IMR-90 (cell line): ENCODE results near the gene TMEM214. TPM values are rescaled to one million over a fixed set of nuclear protein-coding genes. Genes with fewer than 3 reads are reported as not detected.

Experiments used
- ATAC-seq: fragments of 200-7000 bp; cut with Tn5 transposase; 2 replicates; pipeline ENCODE4 v1.9.1; 2020; ENCODE audit warnings: low read depth, mild to moderate bottlenecking, moderate library complexity
- BruUV-seq: library from RNA; stranded (reverse); fragments of 400-500 nt; replicated peaks from 2 replicates; lab custom pipeline; 2021; lab: Mats Ljungman, UMichigan
- CTCF ChIA-PET: fragments of 300-600 bp; formaldehyde crosslinking; extraction: SDS; loops from one replicate; lab custom pipeline; 2021; ENCODE audit warnings: antibody characterized with exemption; lab: Yijun Ruan, JAX
- POLR2A ChIA-PET: fragments of 300-600 bp; sonication (Branson Sonifier 250); formaldehyde crosslinking; loops from one replicate; lab custom pipeline; 2022; ENCODE audit warnings: antibody characterized with exemption; ENCODE audit not compliant: unreplicated experiment; lab: Charles Lee
- DNase-seq: peaks from one replicate; pipeline ENCODE4 v3.0.0; 2013
- H2AFZ ChIP-seq: replicated peaks from 2 replicates; pipeline ENCODE3; 2013; ENCODE audit warnings: low read length, mild to moderate bottlenecking; ENCODE audit not compliant: poor library complexity
- H2AK5ac ChIP-seq: 2 replicates; pipeline ENCODE4 v1.6.1; 2013; ENCODE audit warnings: low read depth, low read length, inconsistent platforms
- H2AK9ac ChIP-seq: replicated peaks from 2 replicates; pipeline ENCODE3; 2013; ENCODE audit warnings: mild to moderate bottlenecking, low read depth, low read length, moderate library complexity; ENCODE audit not compliant: poor library complexity
- H2BK120ac ChIP-seq: 2 replicates; pipeline ENCODE4 v1.6.1; 2013; ENCODE audit warnings: low read depth, low read length, inconsistent platforms
- H2BK15ac ChIP-seq: 3 replicates; pipeline ENCODE4 v1.6.1; 2013; ENCODE audit warnings: low read depth, low read length, inconsistent platforms
- H2BK20ac ChIP-seq: 2 replicates; pipeline ENCODE4 v1.6.1; 2013; ENCODE audit warnings: low read depth, mild to moderate bottlenecking, inconsistent platforms, low read length, moderate library complexity
- H2BK5ac ChIP-seq: 2 replicates; pipeline ENCODE4 v1.6.1; 2013; ENCODE audit warnings: mild to moderate bottlenecking, low read depth, low read length, inconsistent platforms; ENCODE audit not compliant: poor library complexity, severe bottlenecking
- H3K14ac ChIP-seq: replicated peaks from 2 replicates; pipeline ENCODE4 v1.6.1; 2013; ENCODE audit warnings: low read depth, low read length, inconsistent platforms
- H3K18ac ChIP-seq: 2 replicates; pipeline ENCODE4 v1.6.1; 2013; ENCODE audit warnings: low read depth, low read length, control low read depth
- H3K23ac ChIP-seq: 2 replicates; pipeline ENCODE4 v1.6.1; 2013; ENCODE audit warnings: low read depth, low read length, inconsistent platforms
- H3K27ac ChIP-seq: 2 replicates; pipeline ENCODE4 v1.5.1; 2013; ENCODE audit warnings: mild to moderate bottlenecking, control low read depth, low read length; ENCODE audit not compliant: insufficient read depth
- H3K27me3 ChIP-seq: 2 replicates; pipeline ENCODE4 v1.6.1; 2013; ENCODE audit warnings: low read length; ENCODE audit not compliant: control insufficient read depth, insufficient read depth
- H3K36me3 ChIP-seq: 2 replicates; pipeline ENCODE4 v1.6.1; 2013; ENCODE audit warnings: low read length, mixed read lengths; ENCODE audit not compliant: control insufficient read depth, insufficient read depth
- H3K4ac ChIP-seq: 2 replicates; pipeline ENCODE4 v1.6.1; 2013; ENCODE audit warnings: low read depth, low read length, inconsistent platforms
- H3K4me1 ChIP-seq: 2 replicates; pipeline ENCODE4 v1.6.1; 2013; ENCODE audit warnings: low read length, mixed read lengths; ENCODE audit not compliant: control insufficient read depth, insufficient read depth
- H3K4me2 ChIP-seq: 2 replicates; pipeline ENCODE4 v1.6.1; 2013; ENCODE audit warnings: low read depth, mild to moderate bottlenecking, control low read depth, low read length, moderate library complexity
- H3K4me3 ChIP-seq: 2 replicates; pipeline ENCODE4 v1.5.1; 2013; ENCODE audit warnings: low read depth, mild to moderate bottlenecking, control low read depth, low read length, moderate library complexity; ENCODE audit not compliant: insufficient read depth
- H3K56ac ChIP-seq: 2 replicates; pipeline ENCODE4 v1.6.1; 2013; ENCODE audit warnings: low read length, inconsistent platforms; ENCODE audit not compliant: insufficient read depth; ENCODE audit errors: extremely low read depth
- H3K79me1 ChIP-seq, 2 experiments: 2 replicates each; pipeline ENCODE4 v1.6.1; 2013; ENCODE audit warnings: low read length in 2 of 2, inconsistent platforms in 1 of 2, low read depth in 1 of 2
- H3K9ac ChIP-seq: 2 replicates; pipeline ENCODE4 v1.6.1; 2013; ENCODE audit warnings: low read depth, low read length, control low read depth
- H3K9me1 ChIP-seq: 2 replicates; pipeline ENCODE4 v1.6.1; 2013; ENCODE audit warnings: low read length, inconsistent platforms; ENCODE audit not compliant: insufficient read depth
- H3K9me3 ChIP-seq: 2 replicates; pipeline ENCODE4 v1.6.1; 2013; ENCODE audit warnings: low read length; ENCODE audit not compliant: control insufficient read depth, insufficient read depth
- H4K20me1 ChIP-seq: 2 replicates; pipeline ENCODE4 v1.6.1; 2013; ENCODE audit warnings: low read length, inconsistent platforms; ENCODE audit not compliant: insufficient read depth
- H4K5ac ChIP-seq: 2 replicates; pipeline ENCODE4 v1.6.1; 2013; ENCODE audit warnings: mild to moderate bottlenecking, low read depth, low read length, control low read depth
- H4K8ac ChIP-seq, 2 experiments: 2 replicates each; pipeline ENCODE4 v1.6.1; 2013; ENCODE audit warnings: low read depth in 2 of 2, low read length in 2 of 2, control low read depth in 1 of 2, inconsistent platforms in 1 of 2
- H4K91ac ChIP-seq: 2 replicates; pipeline ENCODE4 v1.6.1; 2013; ENCODE audit warnings: low read depth, low read length, inconsistent platforms; ENCODE audit not compliant: insufficient read depth
- BHLHE40 ChIP-seq: fragments of 150-350 bp; IDR thresholded peaks from 2 replicates; pipeline ENCODE4 v1.6.1; 2016; ENCODE audit warnings: mild to moderate bottlenecking, low read depth, low read length
- CEBPB ChIP-seq: IDR thresholded peaks from 2 replicates; pipeline ENCODE4 v1.6.1; 2012; ENCODE audit warnings: low read depth, low read length, improper control_type of control experiment
- CHD1 ChIP-seq: IDR thresholded peaks from 2 replicates; pipeline ENCODE4 v1.6.1; 2012; ENCODE audit warnings: low read depth, low read length, improper control_type of control experiment
- ELK1 ChIP-seq: fragments of 150-350 bp; IDR thresholded peaks from 2 replicates; pipeline ENCODE4 v1.6.1; 2016; ENCODE audit warnings: low read depth, mild to moderate bottlenecking, low read length, moderate library complexity, borderline replicate concordance
- MAFK ChIP-seq: IDR thresholded peaks from 2 replicates; pipeline ENCODE4 v1.6.1; 2012; ENCODE audit warnings: low read depth, low read length, improper control_type of control experiment
- MXI1 ChIP-seq: IDR thresholded peaks from 2 replicates; pipeline ENCODE4 v1.6.1; 2012; ENCODE audit warnings: low read depth, mild to moderate bottlenecking, low read length, moderate library complexity, borderline replicate concordance
- NFE2L2 ChIP-seq: fragments of 150-350 bp; IDR thresholded peaks from 2 replicates; pipeline ENCODE4 v1.6.1; 2016; ENCODE audit warnings: low read depth, mild to moderate bottlenecking, low read length
- POLR2A ChIP-seq: IDR thresholded peaks from 2 replicates; pipeline ENCODE4 v1.6.1; 2012; ENCODE audit warnings: mild to moderate bottlenecking, low read depth, low read length
- RAD21 ChIP-seq: IDR thresholded peaks from 2 replicates; pipeline ENCODE4 v1.6.1; 2012; ENCODE audit warnings: low read length, improper control_type of control experiment
- RCOR1 ChIP-seq: IDR thresholded peaks from 2 replicates; pipeline ENCODE4 v1.6.1; 2012; ENCODE audit warnings: mild to moderate bottlenecking, low read length, improper control_type of control experiment; ENCODE audit not compliant: insufficient replicate concordance
- RFX5 ChIP-seq: IDR thresholded peaks from 2 replicates; pipeline ENCODE4 v1.8.0; 2012; ENCODE audit warnings: low read depth, mild to moderate bottlenecking, low read length, moderate library complexity
- WGBS, 2 experiments: methylation state at CpG; one replicate each; pipeline versions ENCODE4 v1.1.5 to v1.1.7; 2013; ENCODE audit warnings: missing lambda C conversion rate in 2 of 2; ENCODE audit not compliant: insufficient read length in 1 of 2; ENCODE audit errors: extremely low coverage in 2 of 2; 5-methylcytosine and 5-hydroxymethylcytosine counted together
- dilution Hi-C: fragments of 300-500 bp; cut with HindIII; formaldehyde crosslinking; loops from one replicate; pipeline ENCODE4 v1.14.3; 2018; ENCODE audit warnings: low sequenced_read_pairs; ENCODE audit not compliant: unreplicated experiment
- in situ Hi-C: fragments of 300-500 bp; cut with MboI; formaldehyde crosslinking; loops from 3 replicates; pipeline ENCODE4 v1.14.3; 2019; ENCODE audit warnings: low sequenced_read_pairs, inconsistent platforms, mixed read lengths
- intact Hi-C: fragments of 100-400 bp; cut with micrococcal nuclease; formaldehyde crosslinking; loops from 2 replicates; pipeline ENCODE4 v1.10.0; 2022
- polyA plus RNA-seq, 3 experiments: library from polyadenylated mRNA; depleted of rRNA; stranded (reverse); fragments of >200 nt; gene quantifications; 2 replicates each; pipeline ENCODE4 v1.2.3, GENCODE V29; 2012; ENCODE audit warnings: low replicate concordance in 1 of 3
- total RNA-seq: library from RNA; depleted of rRNA; stranded (reverse); fragments of >200 nt; gene quantifications from 2 replicates; pipeline ENCODE4 v1.2.3, GENCODE V29; 2012
- TF ChIP-seq, protein P1 (sequence below): fragments of 150-350 bp; IDR thresholded peaks from 2 replicates; pipeline ENCODE4 v1.6.1; 2017; ENCODE audit warnings: mild to moderate bottlenecking, antibody characterized with exemption, low read length, low read depth
- TF ChIP-seq, protein P2 (sequence below): conservative IDR thresholded peaks from 2 replicates; pipeline ENCODE4 v1.5.1; 2012; ENCODE audit warnings: mild to moderate bottlenecking, low read depth, low read length, improper control_type of control experiment

The TMEM214 gene
- total and polyA plus RNA-seq, 2 of the 4 experiments (the other 2 are of a cell fraction): 32.1 to 121 TPM

- TF ChIP-seq, protein P1, sequence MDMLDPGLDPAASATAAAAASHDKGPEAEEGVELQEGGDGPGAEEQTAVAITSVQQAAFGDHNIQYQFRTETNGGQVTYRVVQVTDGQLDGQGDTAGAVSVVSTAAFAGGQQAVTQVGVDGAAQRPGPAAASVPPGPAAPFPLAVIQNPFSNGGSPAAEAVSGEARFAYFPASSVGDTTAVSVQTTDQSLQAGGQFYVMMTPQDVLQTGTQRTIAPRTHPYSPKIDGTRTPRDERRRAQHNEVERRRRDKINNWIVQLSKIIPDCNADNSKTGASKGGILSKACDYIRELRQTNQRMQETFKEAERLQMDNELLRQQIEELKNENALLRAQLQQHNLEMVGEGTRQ: no peak
- TF ChIP-seq RFX5 (no peak), RCOR1 (no peak), CHD1 (0 out of 2 replicates have a peak, but pooled peaks have one; percentile 53), POLR2A (peak; percentile 96)
These were observed at the start of gene TMEM214 (continued) for GRCh38 chr2:27032495-27033252.

GRCh38 chr2:26983746-26984145, 49.0 kb upstream of the TMEM214 start:
- DNase-seq (no peak), ATAC-seq (no peak)
- Histone ChIP-seq H2AFZ (no peak overlapping the region), H4K20me1 (0 out of 2 replicates have a peak, but pooled peaks cover 5% of the 10 kb centered on the region), H2BK120ac (no peak overlapping the region), H4K91ac (no peak overlapping the region), H3K56ac (no peak overlapping the region), H4K5ac (no peak overlapping the region), H3K27me3 (no peaks in the 10 kb centered on the region; the same call in 1 of the 2 replicates), H3K79me1 (peaks cover 4 to 7% of the 10 kb centered on the region in 2 experiments; a peak in 1 of 4 replicates), H3K9ac (no peak overlapping the region), H2BK20ac (no peak overlapping the region), H3K9me3 (no peaks in the 10 kb centered on the region), H2BK5ac (no peak overlapping the region), H2BK15ac (no peak overlapping the region), H3K14ac (no peak overlapping the region), H3K36me3 (no peaks in the 10 kb centered on the region), H3K4me1 (peaks cover 6% of the 10 kb centered on the region; the same call in 1 of the 2 replicates), H3K18ac (no peak overlapping the region), H2AK9ac (no peak overlapping the region), H4K8ac (no peak overlapping the region), H3K23ac (no peak overlapping the region), H3K4me3 (no peak overlapping the region), H3K4me2 (no peak overlapping the region), H3K9me1 (peaks cover 7% of the 10 kb centered on the region; the same call in 1 of the 2 replicates), H3K27ac (no peak overlapping the region), H2AK5ac (no peak overlapping the region), H3K4ac (no peak overlapping the region)
- ChIA-PET CTCF (no interaction called here), POLR2A (no interaction called here)
- no CpG with 5 or more reads among the region's 3 CpGs for WGBS, 2 experiments
- in situ Hi-C loops (no loop called here), dilution Hi-C loops (no loop called here), intact Hi-C loops (no loop called here)
- BruUV-seq: no TSS peak
- TF ChIP-seq CEBPB (no peak), MAFK (no peak), RAD21 (no peak), POLR2A (no peak), NFE2L2 (no peak), ELK1 (no peak), RCOR1 (no peak), CHD1 (no peak), MXI1 (no peak), BHLHE40 (no peak)
- TF ChIP-seq, protein P2, sequence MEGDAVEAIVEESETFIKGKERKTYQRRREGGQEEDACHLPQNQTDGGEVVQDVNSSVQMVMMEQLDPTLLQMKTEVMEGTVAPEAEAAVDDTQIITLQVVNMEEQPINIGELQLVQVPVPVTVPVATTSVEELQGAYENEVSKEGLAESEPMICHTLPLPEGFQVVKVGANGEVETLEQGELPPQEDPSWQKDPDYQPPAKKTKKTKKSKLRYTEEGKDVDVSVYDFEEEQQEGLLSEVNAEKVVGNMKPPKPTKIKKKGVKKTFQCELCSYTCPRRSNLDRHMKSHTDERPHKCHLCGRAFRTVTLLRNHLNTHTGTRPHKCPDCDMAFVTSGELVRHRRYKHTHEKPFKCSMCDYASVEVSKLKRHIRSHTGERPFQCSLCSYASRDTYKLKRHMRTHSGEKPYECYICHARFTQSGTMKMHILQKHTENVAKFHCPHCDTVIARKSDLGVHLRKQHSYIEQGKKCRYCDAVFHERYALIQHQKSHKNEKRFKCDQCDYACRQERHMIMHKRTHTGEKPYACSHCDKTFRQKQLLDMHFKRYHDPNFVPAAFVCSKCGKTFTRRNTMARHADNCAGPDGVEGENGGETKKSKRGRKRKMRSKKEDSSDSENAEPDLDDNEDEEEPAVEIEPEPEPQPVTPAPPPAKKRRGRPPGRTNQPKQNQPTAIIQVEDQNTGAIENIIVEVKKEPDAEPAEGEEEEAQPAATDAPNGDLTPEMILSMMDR: no peak
